GM21576 (cell line): Measurements from ENCODE around the gene SH3RF1.

Source experiments
- ATAC-seq: cut with Tn5 transposase; IDR thresholded peaks from one replicate; pipeline ENCODE4 v1.9.1; 2021; ENCODE audit warnings: mild to moderate bottlenecking, moderate library complexity; ENCODE audit not compliant: unreplicated experiment

Gene SH3RF1

DNA sequence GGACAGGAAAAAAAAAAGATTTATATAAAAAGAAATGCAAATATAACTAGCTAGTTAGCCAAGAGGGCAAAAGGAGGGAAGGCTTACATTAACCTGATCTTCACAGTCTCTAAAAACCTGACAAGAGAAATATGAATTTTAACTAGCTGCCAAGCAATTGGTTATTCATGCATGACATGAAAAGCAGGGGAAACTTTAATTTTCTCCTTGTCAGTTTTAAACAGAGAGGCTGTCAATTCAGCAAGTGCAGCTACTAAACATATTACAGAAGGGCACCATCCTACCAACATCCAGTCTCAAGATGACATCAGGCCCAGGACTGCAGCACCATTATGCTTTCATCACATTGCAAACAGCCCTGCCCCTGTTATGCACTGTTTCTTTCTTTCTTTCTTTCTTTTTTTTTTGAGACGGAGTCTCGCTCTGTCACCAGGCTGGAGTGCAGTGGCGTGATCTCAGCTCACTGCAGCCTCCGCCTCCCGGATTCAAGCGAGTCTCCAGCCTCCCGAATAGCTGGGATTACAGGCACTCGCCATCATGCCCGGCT lies 221.8 kb downstream of the SH3RF1 start:
- ATAC-seq: no peak

DNA sequence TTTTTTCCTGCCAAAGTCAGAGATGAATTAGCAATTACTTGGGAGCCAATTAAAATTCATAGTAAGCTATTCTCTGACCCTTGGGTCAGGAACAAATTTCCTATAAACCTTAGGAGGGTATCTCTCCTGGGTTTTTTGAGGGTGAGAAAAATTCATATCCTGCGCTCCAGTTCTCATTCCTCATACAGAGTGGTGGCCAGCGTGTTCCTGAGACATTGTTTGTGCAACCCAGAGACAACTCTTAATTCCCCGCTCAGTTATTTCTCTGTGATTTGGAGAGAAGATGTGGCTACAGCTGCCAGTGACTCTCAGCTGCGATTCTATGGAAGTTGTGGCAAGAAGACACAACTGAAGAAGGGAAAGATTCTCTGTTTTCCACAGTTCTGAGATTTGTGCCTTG lies 222.8 kb downstream of the SH3RF1 start:
- ATAC-seq: no peak

DNA sequence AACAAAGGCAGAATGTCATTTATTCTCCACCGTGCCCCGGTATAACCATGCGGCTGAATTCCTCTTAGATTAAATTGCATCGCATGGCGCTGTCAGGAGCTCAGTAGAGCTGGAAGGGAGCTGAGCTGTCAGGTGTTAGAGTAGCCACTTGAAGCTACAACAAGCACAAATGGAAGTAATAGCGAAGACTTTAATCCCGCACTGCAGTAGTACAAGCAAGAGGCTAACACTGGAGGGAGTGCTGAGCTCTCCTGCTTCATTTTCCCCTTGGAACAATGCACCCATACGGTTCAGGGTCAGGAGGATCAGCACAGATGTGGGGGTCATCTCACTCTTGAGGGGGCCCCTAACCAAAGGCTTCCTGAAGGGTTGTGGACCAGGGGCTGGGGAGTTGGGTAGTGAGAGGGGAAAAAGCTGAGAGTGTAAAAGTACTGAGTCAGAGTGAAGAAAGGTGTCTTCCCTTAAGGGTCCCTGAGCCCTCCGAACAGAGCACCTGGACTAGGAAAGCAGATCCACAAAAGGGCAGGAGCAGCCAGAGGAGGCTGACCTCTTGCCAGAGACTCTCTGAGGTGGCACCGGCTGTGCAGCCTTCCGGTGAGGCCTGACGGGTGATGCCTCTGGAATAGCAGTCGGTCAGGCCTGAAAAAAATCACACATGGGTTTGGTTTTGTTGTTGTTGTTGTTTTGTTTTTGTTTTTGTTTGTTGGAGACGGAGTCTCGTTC lies 224.7 kb downstream of the SH3RF1 start:
- ATAC-seq: no peak

DNA sequence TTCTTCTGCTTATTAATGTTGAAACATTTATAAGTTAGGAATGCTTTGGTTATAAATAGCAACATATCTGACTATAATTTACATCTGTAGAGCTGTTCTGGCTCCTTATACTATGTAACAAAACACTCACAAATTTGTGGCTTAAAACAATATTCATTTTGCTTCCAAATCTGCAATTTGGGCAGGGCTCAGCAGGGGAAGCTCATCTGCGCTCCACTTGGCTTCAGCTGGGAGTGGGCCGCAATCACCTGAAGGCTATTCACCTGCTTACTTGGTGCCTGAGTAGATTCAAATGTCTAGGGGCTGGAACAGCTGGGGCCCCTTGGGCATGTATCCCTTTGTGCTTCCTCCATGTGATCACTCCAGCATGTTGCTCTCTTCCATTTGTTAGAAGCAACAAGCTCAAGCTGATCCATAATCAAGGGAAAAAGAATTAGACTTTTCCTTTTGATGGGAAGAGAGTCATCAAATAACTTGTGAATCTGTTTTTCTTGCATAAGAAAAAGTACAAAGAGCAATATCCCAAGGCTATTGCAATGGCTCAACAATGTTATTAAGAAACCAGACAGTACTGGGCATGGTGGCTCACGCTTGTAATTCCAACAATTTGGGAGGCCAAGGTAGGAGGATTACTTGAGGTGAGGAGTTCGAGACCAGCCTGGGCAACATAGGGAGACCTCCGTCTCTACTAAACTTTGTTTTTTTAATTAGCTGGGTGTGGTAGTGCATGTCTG lies 225.9 kb downstream of the SH3RF1 start:
- no peak for ATAC-seq
